GM13977 (cell line): ENCODE results near the gene ATP8A2.

Source experiments
- DNase-seq: peaks from one replicate; pipeline ENCODE4 v3.0.0; 2012; ENCODE audit warnings: low spot score
- CTCF ChIP-seq: IDR thresholded peaks from 2 replicates; pipeline ENCODE4 v1.5.1; 2012; ENCODE audit warnings: mild to moderate bottlenecking, control low read depth; ENCODE audit not compliant: insufficient read depth; ENCODE audit errors: extremely low read depth, missing control alignments
- in situ Hi-C: fragments of 300-500 bp; cut with MboI; formaldehyde crosslinking; loops from one replicate; pipeline ENCODE4 v1.12.0; 2022; ENCODE audit warnings: low sequenced_read_pairs, low pct_unique_long_range_greater_than_20kb, mixed read lengths, inconsistent platforms; ENCODE audit not compliant: unreplicated experiment

ATP8A2 gene

GRCh38 chr13:26030331-26030730 is 658.6 kb downstream of the ATP8A2 start:
- no peak for DNase-seq
- in situ Hi-C loops = no loop called here
- no peak for TF ChIP-seq CTCF

DNA sequence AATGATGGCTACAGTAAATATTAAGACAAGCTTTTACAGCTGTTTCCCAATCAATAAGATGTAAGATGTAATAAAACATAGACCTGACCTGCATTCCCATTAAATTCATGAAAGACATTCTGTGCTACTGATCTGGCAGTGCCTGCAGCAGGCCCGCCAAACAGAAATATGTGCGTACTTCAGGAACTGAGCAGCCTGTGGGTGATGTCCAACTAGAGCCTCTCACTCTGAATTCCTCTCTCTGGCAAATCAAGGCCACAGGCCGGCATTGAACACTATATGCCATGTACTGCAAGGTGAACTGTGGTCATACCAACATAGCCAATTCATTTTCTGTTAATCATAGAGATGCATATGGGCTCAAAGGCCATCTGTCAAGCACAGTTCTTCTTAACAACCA is 662.2 kb downstream of the ATP8A2 start:
- in situ Hi-C loops = no loop called here
- DNase-seq = no peak
- TF ChIP-seq CTCF = no peak

DNA sequence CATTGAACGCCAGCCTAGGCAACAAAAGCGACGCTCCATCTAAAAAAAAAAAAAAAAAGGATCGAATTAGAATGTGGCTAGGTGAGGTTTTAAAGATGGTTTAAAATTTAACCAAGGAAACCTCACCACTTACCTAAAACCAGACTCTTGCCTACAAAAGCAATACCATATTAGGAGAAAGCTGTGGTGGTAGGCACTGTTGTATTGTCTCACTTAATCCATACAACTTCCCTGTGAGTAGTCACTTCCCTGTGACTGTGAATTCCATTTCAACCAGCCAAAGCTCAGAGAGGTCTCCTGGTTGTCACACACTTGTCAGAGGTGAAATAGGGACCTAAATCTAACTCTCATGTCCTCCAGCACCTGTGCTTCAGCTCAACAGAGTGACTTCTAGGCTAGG is 664.6 kb downstream of the ATP8A2 start:
- no peak for DNase-seq
- in situ Hi-C loops = no loop called here
- no peak for TF ChIP-seq CTCF

DNA sequence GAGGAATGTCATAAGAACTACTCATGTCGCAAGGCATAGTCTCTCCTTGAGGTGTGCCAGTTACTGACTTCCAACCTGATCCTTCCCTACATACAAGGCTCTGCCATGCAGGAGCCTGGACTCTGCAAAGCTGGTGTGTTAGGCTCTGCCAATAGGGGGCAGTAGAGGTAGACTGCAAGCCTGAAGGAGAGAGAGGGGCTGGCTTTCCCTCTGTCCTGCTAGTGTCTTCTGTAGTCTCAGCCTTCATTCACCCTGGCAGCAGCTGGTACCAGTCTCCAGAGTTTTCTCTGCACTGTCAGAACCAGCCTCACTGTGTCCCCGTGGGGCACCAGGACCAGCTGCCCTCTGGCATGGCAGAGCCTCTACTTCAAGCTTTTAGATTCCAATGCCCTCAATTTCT is 665.5 kb downstream of the ATP8A2 start:
- in situ Hi-C loops = no loop called here
- no peak for DNase-seq
- peak; percentile 47 for TF ChIP-seq CTCF

DNA sequence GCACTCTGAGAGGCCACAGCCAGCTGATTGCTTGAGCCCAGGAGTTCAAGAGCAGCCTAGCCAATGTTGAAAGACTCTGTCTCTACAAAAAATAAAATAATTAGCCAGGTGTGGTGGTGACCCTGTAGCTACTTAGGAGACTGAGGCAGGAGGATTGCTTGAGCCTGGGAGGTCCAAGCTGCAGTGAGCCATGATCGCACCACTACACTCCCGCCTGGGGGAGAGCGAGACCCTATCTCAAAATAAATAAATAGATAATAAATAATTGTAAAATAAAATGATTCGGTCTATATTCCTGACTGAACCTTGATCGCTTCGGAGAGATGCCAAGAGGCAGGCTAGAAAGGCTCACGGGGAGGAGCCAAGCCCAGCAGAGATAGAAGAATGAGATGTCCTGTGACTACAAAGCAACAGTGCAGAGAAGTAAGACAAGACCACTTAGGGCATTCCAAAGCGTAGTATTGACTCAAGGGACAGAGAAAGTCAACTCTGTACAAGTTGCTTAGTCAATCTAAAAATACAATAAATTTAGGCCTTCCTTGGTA is 667.2 kb downstream of the ATP8A2 start:
- DNase-seq = no peak
- no peak for TF ChIP-seq CTCF
- in situ Hi-C loops = no loop called here

- in situ Hi-C loops = no loop called here
- DNase-seq = no peak
- TF ChIP-seq CTCF = no peak
These were observed 669.7 kb downstream of the ATP8A2 start for GRCh38 chr13:26041444-26041843.

- in situ Hi-C loops = no loop called here
- no peak for TF ChIP-seq CTCF
- no peak for DNase-seq
These were observed 671.0 kb downstream of the ATP8A2 start for GRCh38 chr13:26042785-26043184.
